HEK293T (cell line): ENCODE results near the gene UBL4A.

Experiments used
- BHLHE40 ChIP-seq: fragments of 450-650 bp; IDR thresholded peaks from 2 replicates; pipeline ENCODE4 v1.6.1; 2016; ENCODE audit warnings: mild to moderate bottlenecking, moderate library complexity, borderline replicate concordance
- FOXK2 ChIP-seq: fragments of 450-650 bp; IDR thresholded peaks from 2 replicates; pipeline ENCODE4 v1.6.1; 2016; ENCODE audit warnings: mild to moderate bottlenecking
- HDGF ChIP-seq: fragments of 450-650 bp; IDR thresholded peaks from 2 replicates; pipeline ENCODE4 v1.6.1; 2017; ENCODE audit warnings: antibody characterized with exemption, borderline replicate concordance
- L3MBTL2 ChIP-seq: fragments of 450-650 bp; conservative IDR thresholded peaks from 2 replicates; pipeline ENCODE4 v1.6.1; 2016; ENCODE audit warnings: mild to moderate bottlenecking
- NFRKB ChIP-seq: fragments of 450-650 bp; IDR thresholded peaks from 2 replicates; pipeline ENCODE4 v1.6.1; 2016; ENCODE audit warnings: mild to moderate bottlenecking, moderate library complexity
- SP1 ChIP-seq: fragments of 450-650 bp; IDR thresholded peaks from 2 replicates; pipeline ENCODE4 v1.6.1; 2017
- SUZ12 ChIP-seq: fragments of 450-650 bp; IDR thresholded peaks from 2 replicates; pipeline ENCODE4 v1.6.1; 2016; ENCODE audit warnings: mild to moderate bottlenecking
- TARDBP ChIP-seq: fragments of 450-650 bp; IDR thresholded peaks from 2 replicates; pipeline ENCODE4 v1.6.1; 2016

DNA sequence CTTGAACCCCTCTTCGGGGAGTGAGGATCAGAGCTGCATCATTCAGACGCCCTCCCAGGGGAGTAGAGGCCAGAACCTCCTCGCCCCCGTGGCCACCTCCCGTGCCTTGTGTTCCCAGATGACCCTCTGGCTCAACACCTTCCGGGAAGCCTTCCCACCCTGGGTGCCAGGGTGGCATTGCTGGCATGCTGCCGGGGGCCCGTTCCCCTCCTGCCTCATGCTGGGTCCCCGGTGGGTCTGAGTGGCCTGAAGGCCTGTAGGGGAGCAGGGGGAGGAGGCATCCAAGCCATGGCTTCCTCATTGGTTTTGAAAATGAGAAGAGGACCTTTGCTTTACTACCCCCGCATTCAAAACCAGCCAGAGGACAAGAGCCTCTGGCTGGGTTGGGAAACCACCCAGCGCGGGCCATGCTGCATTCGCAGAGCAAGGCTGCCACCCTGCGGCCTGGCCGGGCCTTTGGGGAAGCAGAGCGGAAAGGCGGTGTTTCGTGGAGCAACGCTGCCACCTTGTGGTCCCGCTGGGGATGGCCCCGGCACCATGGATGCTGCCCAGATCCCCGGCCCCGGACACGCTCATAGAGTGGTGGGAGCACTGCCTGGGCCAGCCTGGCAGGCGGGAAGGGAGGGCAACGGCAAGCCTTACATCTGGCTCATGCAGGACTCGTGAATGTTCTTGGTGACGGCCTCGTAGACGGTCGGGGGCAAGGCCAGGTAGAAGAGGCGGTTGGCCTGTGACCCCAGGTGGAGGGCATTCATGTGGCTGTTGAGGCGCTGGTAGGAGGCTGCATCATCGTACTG is 48.3 kb upstream of the UBL4A start:
- TF ChIP-seq NFRKB (no peak), BHLHE40 (no peak), TARDBP (no peak), SP1 (no peak), L3MBTL2 (no peak), FOXK2 (no peak), SUZ12 (no peak), HDGF (no peak)
